Measurements from ENCODE around the gene ANKRD40CL. TPM values are rescaled to one million over a fixed set of nuclear protein-coding genes. Genes with fewer than 3 reads are reported as not detected.

The ANKRD40CL gene
- polyA plus RNA-seq, 2 donors: not detected

- Histone ChIP-seq H3K27me3 (ENCODE audit: control insufficient read depth in 1 of 2, insufficient read depth in 2 of 2, low read length in 2 of 2) (no peaks in the 10 kb centered on the region), H3K27ac (ENCODE audit: low read depth in 2 of 2, low read length in 1 of 2) (no peak overlapping the region), H3K9me3 (ENCODE audit: control insufficient read depth in 2 of 2, insufficient read depth in 1 of 2, low read depth in 1 of 2, low read length in 1 of 2) (no peaks in the 10 kb centered on the region), H3K36me3 (ENCODE audit: control insufficient read depth in 2 of 2, insufficient read depth in 2 of 2, low read length in 1 of 2) (no peaks in the 10 kb centered on the region), H3K4me1 (ENCODE audit: control insufficient read depth in 2 of 2, insufficient read depth in 2 of 2, low read length in 1 of 2) (peaks cover 0 to 6% of the 10 kb centered on the region in 2 donors), H3K4me3 (ENCODE audit: low read depth in 1 of 2, low read length in 2 of 2) (no peak overlapping the region)
- 73 to 82% methylated on average over 10 of the region's 10 CpGs for WGBS, 2 donors
Measured at GRCh38 chr17:50766222-50767023, 895 bp downstream of the ANKRD40CL start.

GRCh38 chr17:50765454-50766221, 1.7 kb downstream of the ANKRD40CL start:
- 41 to 49% methylated on average over 9 of the region's 9 CpGs for WGBS, 2 donors
- Histone ChIP-seq H3K9me3 (ENCODE audit: control insufficient read depth in 2 of 2, insufficient read depth in 1 of 2, low read depth in 1 of 2, low read length in 1 of 2) (no peaks in the 10 kb centered on the region), H3K4me1 (ENCODE audit: control insufficient read depth in 2 of 2, insufficient read depth in 2 of 2, low read length in 1 of 2) (peaks cover 0 to 6% of the 10 kb centered on the region in 2 donors), H3K4me3 (ENCODE audit: low read depth in 1 of 2, low read length in 2 of 2) (no peak overlapping the region), H3K27ac (ENCODE audit: low read depth in 2 of 2, low read length in 1 of 2) (peak overlapping the region in 1 of 2 donors; percentile 47), H3K36me3 (ENCODE audit: control insufficient read depth in 2 of 2, insufficient read depth in 2 of 2, low read length in 1 of 2) (no peaks in the 10 kb centered on the region), H3K27me3 (ENCODE audit: control insufficient read depth in 1 of 2, insufficient read depth in 2 of 2, low read length in 2 of 2) (no peaks in the 10 kb centered on the region)

GRCh38 chr17:50764734-50765149, 2.6 kb downstream of the ANKRD40CL start:
- peaks cover 0 to 6% of the 10 kb centered on the region in 2 donors for H3K4me1 ChIP-seq (ENCODE audit: control insufficient read depth in 2 of 2, insufficient read depth in 2 of 2, low read length in 1 of 2)
- H3K36me3 ChIP-seq (ENCODE audit: control insufficient read depth in 2 of 2, insufficient read depth in 2 of 2, low read length in 1 of 2): no peaks in the 10 kb centered on the region
- no peak overlapping the region for H3K4me3 ChIP-seq (ENCODE audit: low read depth in 1 of 2, low read length in 2 of 2)
- no peaks in the 10 kb centered on the region for H3K27me3 ChIP-seq (ENCODE audit: control insufficient read depth in 1 of 2, insufficient read depth in 2 of 2, low read length in 2 of 2)
- H3K27ac ChIP-seq (ENCODE audit: low read depth in 2 of 2, low read length in 1 of 2): no peak overlapping the region
- H3K9me3 ChIP-seq (ENCODE audit: control insufficient read depth in 2 of 2, insufficient read depth in 1 of 2, low read depth in 1 of 2, low read length in 1 of 2): no peaks in the 10 kb centered on the region
- WGBS, 2 donors: 35 to 64% methylated on average over 2 of the region's 2 CpGs

- WGBS, 2 donors: 61% methylated on average over 2 of the region's 2 CpGs
- no peak overlapping the region for H3K27ac ChIP-seq (ENCODE audit: low read depth in 2 of 2, low read length in 1 of 2)
- no peak overlapping the region for H3K4me3 ChIP-seq (ENCODE audit: low read depth in 1 of 2, low read length in 2 of 2)
- H3K27me3 ChIP-seq (ENCODE audit: control insufficient read depth in 1 of 2, insufficient read depth in 2 of 2, low read length in 2 of 2): no peaks in the 10 kb centered on the region
- no peaks in the 10 kb centered on the region for H3K36me3 ChIP-seq (ENCODE audit: control insufficient read depth in 2 of 2, insufficient read depth in 2 of 2, low read length in 1 of 2)
- no peaks in the 10 kb centered on the region for H3K9me3 ChIP-seq (ENCODE audit: control insufficient read depth in 2 of 2, insufficient read depth in 1 of 2, low read depth in 1 of 2, low read length in 1 of 2)
- peaks cover 0 to 6% of the 10 kb centered on the region in 2 donors for H3K4me1 ChIP-seq (ENCODE audit: control insufficient read depth in 2 of 2, insufficient read depth in 2 of 2, low read length in 1 of 2)
Measured at GRCh38 chr17:50763716-50764475, 3.4 kb downstream of the ANKRD40CL start.

GRCh38 chr17:50762177-50762576, 5.1 kb downstream of the ANKRD40CL start:
- H3K27ac ChIP-seq (ENCODE audit: low read depth in 2 of 2, low read length in 1 of 2): no peak overlapping the region
- H3K4me1 ChIP-seq (ENCODE audit: control insufficient read depth in 2 of 2, insufficient read depth in 2 of 2, low read length in 1 of 2): peaks cover 0 to 3% of the 10 kb centered on the region in 2 donors
- 88 to 93% methylated on average over 2 of the region's 2 CpGs for whole genome bisulfite sequencing, 2 donors
- H3K4me3 ChIP-seq (ENCODE audit: low read depth in 1 of 2, low read length in 2 of 2): no peak overlapping the region
- H3K36me3 ChIP-seq (ENCODE audit: control insufficient read depth in 2 of 2, insufficient read depth in 2 of 2, low read length in 1 of 2): no peaks in the 10 kb centered on the region
- H3K27me3 ChIP-seq (ENCODE audit: control insufficient read depth in 1 of 2, insufficient read depth in 2 of 2, low read length in 2 of 2): no peaks in the 10 kb centered on the region
- H3K9me3 ChIP-seq (ENCODE audit: control insufficient read depth in 2 of 2, insufficient read depth in 1 of 2, low read depth in 1 of 2, low read length in 1 of 2): no peaks in the 10 kb centered on the region

DNA sequence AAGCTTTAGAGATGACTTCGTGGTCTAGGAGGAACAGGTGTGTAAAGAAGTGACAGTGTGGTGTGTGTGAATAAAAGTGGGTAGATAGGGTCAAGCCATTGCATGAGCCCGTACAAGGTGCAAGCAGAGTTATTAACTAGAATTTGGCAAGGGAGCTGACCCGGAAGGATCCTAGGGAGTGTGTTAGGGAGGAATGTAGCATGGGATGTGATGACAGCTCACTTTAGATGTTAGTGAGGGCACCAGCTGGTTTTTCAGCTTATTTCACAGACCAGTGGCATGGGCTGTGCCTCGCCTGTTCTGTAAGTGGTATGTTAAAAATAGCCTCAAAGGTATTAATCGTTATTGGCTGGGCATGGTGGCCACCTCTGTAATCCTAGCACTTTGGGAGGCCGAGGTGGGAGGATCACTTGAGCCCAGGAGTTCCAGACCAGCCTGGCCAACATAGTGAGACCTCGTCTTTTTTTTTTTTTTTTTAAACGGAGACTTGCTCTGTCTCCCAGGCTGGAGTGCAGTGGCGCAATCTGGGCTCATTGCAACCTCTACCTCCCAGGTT, 8.3 kb downstream of the ANKRD40CL start:
- no peak overlapping the region for H3K27ac ChIP-seq (ENCODE audit: low read depth in 2 of 2, low read length in 1 of 2)
- H3K4me1 ChIP-seq (ENCODE audit: control insufficient read depth in 2 of 2, insufficient read depth in 2 of 2, low read length in 1 of 2): no peaks in the 10 kb centered on the region
- no peaks in the 10 kb centered on the region for H3K36me3 ChIP-seq (ENCODE audit: control insufficient read depth in 2 of 2, insufficient read depth in 2 of 2, low read length in 1 of 2)
- H3K4me3 ChIP-seq (ENCODE audit: low read depth in 1 of 2, low read length in 2 of 2): no peak overlapping the region
- 67 to 70% methylated on average over 9 of the region's 9 CpGs for WGBS, 2 donors
- no peaks in the 10 kb centered on the region for H3K9me3 ChIP-seq (ENCODE audit: control insufficient read depth in 2 of 2, insufficient read depth in 1 of 2, low read depth in 1 of 2, low read length in 1 of 2)
- H3K27me3 ChIP-seq (ENCODE audit: control insufficient read depth in 1 of 2, insufficient read depth in 2 of 2, low read length in 2 of 2): no peaks in the 10 kb centered on the region

DNA sequence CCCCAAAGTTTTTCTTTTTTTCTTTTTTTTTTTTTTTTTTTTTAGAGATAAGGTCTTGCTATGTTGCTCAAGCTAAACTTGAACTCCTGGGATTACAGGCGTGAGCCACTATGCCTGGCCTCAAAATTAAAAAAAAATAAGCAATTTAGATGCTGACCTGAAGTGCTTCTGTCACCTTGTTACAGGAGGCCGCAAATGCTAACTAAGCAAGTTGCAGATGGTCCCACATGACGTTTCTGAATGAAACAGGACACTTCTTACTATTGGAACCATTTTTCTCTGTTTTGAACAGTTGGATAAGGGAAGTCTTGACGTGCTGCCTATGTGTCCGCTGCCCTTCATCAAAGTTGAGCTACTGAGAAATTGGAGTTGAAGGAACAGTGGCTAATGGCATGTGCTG, 8.8 kb downstream of the ANKRD40CL start:
- no peak overlapping the region for H3K4me3 ChIP-seq (ENCODE audit: low read depth in 1 of 2, low read length in 2 of 2)
- H3K9me3 ChIP-seq (ENCODE audit: control insufficient read depth in 2 of 2, insufficient read depth in 1 of 2, low read depth in 1 of 2, low read length in 1 of 2): no peaks in the 10 kb centered on the region
- no peaks in the 10 kb centered on the region for H3K4me1 ChIP-seq (ENCODE audit: control insufficient read depth in 2 of 2, insufficient read depth in 2 of 2, low read length in 1 of 2)
- H3K36me3 ChIP-seq (ENCODE audit: control insufficient read depth in 2 of 2, insufficient read depth in 2 of 2, low read length in 1 of 2): no peaks in the 10 kb centered on the region
- H3K27me3 ChIP-seq (ENCODE audit: control insufficient read depth in 1 of 2, insufficient read depth in 2 of 2, low read length in 2 of 2): no peaks in the 10 kb centered on the region
- 58 to 67% methylated on average over 5 of the region's 5 CpGs for WGBS, 2 donors
- H3K27ac ChIP-seq (ENCODE audit: low read depth in 2 of 2, low read length in 1 of 2): no peak overlapping the region

DNA sequence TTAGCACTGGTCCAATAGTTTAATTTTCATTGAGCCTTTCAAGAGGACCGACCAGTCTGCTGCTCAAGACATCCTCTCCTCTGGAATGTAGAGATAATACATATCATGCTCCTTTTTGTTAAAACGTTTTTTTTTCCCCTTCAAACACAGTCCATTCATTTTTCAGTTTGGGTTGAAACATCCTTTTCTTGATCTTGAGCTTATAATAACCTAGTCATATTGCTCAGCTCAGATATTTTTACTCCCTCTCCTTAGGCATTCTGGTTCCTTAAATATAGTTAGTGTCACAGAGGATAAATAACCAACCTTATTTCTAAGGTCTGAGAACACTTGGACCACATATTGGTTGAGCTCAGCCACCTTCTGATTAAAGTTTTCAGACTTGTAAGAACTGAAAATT, 12.8 kb downstream of the ANKRD40CL start:
- peaks cover 0 to 4% of the 10 kb centered on the region in 2 donors for H3K36me3 ChIP-seq (ENCODE audit: control insufficient read depth in 2 of 2, insufficient read depth in 2 of 2, low read length in 1 of 2)
- no peak overlapping the region for H3K27ac ChIP-seq (ENCODE audit: low read depth in 2 of 2, low read length in 1 of 2)
- no peaks in the 10 kb centered on the region for H3K27me3 ChIP-seq (ENCODE audit: control insufficient read depth in 1 of 2, insufficient read depth in 2 of 2, low read length in 2 of 2)
- 55 to 60% methylated on average over 2 of the region's 2 CpGs for WGBS, 2 donors
- H3K9me3 ChIP-seq (ENCODE audit: control insufficient read depth in 2 of 2, insufficient read depth in 1 of 2, low read depth in 1 of 2, low read length in 1 of 2): no peaks in the 10 kb centered on the region
- H3K4me1 ChIP-seq (ENCODE audit: control insufficient read depth in 2 of 2, insufficient read depth in 2 of 2, low read length in 1 of 2): no peaks in the 10 kb centered on the region
- H3K4me3 ChIP-seq (ENCODE audit: low read depth in 1 of 2, low read length in 2 of 2): no peak overlapping the region

- 88 to 90% methylated on average over 6 of the region's 6 CpGs for WGBS, 2 donors
- Histone ChIP-seq H3K9me3 (ENCODE audit: control insufficient read depth in 2 of 2, insufficient read depth in 1 of 2, low read depth in 1 of 2, low read length in 1 of 2) (no peaks in the 10 kb centered on the region), H3K4me3 (ENCODE audit: low read depth in 1 of 2, low read length in 2 of 2) (no peak overlapping the region)
Measured at GRCh38 chr17:50749245-50749644, 18.1 kb downstream of the ANKRD40CL start.

More at GRCh38 chr17:50749245-50749644, 18.1 kb downstream of the ANKRD40CL start:
- Histone ChIP-seq H3K4me1 (ENCODE audit: control insufficient read depth in 2 of 2, insufficient read depth in 2 of 2, low read length in 1 of 2) (no peaks in the 10 kb centered on the region), H3K36me3 (ENCODE audit: control insufficient read depth in 2 of 2, insufficient read depth in 2 of 2, low read length in 1 of 2) (peaks cover 0 to 11% of the 10 kb centered on the region in 2 donors), H3K27ac (ENCODE audit: low read depth in 2 of 2, low read length in 1 of 2) (no peak overlapping the region), H3K27me3 (ENCODE audit: control insufficient read depth in 1 of 2, insufficient read depth in 2 of 2, low read length in 2 of 2) (no peaks in the 10 kb centered on the region)
